GM19351 (cell line): ENCODE data around the gene PDE4B.
"Not testable (repeated sequence)": the region's sequence is repeated elsewhere in the genome, so short reads cannot be mapped to it uniquely, and the experiment has no call there.

ENCODE experiments used
- ATAC-seq: cut with Tn5 transposase; IDR thresholded peaks from one replicate; pipeline ENCODE4 v1.9.1; 2021; ENCODE audit warnings: mild to moderate bottlenecking, moderate library complexity; ENCODE audit not compliant: unreplicated experiment

The PDE4B gene

DNA sequence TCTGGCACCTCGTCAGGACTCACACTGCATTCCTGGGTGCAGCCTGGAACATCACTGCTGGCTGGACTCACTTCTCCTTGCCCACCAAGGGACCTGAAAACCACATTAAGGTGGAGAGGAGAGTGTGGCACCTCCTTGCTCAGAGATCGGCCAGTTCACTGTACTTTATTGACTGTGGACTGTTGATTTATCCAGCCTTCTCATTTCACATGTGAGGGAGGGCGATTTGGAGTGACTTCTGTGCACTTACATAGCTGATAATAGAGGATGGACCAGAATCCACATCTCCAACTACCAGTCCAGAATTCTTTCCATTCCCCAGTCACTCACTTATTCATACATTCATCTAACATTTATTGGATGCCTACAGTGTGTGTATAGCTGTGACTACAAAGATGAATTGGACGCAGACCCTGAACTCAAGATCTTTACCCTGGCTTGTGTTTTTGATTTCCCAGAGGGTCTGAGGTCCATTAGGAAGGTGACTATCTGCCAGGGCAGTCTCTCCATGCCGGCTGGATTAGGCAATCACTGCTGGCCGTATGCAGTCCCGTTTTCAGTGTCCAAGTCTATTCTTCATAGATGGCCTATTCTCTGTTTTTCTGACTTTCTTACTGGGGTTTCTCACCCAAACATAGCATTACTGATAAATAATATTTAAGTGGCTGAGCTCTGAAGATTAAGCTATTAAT, 507.7 kb downstream of the PDE4B start:
- no peak for ATAC-seq

DNA sequence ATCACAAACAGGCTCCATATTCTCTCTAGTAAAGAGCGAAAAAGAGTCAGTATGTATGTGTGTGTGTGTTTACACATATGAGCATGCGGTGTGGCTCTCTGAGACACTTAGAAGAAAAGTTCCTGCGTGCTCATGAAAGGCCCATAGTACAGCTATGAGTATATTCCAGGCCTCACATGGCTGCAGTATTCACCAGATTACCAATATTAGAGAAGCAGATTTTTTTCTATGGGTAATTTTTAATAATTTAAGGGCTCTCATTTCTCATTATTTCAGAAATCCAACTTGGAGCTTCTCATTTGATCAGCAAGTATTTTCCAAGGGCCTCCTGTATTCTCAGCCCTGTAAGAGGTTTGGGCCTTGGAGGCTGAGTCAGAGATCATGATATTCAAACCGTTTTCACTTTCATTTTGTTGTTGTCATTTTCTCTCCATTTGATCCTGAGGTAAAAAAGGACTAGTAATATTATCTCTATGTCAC, 508.3 kb downstream of the PDE4B start:
- ATAC-seq: peak; percentile 93

DNA sequence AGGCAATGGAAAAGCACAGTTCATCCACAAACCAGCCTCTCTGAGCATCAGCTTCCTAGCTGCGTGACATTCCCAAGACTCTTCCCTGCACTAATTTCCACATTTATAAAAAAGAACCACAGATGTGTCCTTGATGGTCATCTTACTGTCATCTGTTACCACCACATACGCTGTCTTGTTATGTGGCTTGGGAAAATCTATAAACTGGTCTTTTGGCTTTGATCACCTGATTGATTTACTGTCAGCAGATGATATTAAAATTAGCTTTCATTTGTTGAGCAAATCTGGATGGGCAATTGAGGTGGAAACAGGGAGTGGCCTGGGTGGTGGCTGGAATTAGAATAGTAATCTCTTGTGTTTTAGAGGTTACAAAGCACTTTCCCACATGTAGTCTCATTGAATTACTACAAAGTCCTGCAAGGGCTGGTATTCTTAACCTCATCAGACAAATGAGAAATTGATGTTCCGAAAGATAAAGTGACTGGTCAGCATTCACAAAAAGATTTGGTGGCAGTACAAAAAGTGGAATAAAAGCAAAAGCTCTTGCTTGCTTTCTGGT, 509.6 kb downstream of the PDE4B start:
- no peak for ATAC-seq

DNA sequence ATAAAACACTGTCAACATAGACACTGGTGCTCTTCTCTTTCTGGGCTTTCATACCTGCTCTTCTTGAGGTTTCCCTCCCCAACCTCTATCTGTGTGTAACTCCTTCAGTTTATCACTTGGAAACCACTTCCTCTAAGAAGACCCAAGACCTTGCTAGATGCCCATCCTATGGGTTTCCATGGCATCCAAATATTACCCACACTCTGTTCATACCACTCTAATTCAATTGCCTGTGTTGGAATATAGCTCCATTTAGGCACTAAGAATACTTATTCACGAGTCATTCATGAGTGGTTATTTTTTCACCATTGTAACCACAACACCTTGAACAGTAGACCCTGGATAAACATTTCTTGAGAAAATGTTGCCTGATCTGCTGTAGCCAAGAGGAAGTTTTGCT, 510.1 kb downstream of the PDE4B start:
- no peak for ATAC-seq

DNA sequence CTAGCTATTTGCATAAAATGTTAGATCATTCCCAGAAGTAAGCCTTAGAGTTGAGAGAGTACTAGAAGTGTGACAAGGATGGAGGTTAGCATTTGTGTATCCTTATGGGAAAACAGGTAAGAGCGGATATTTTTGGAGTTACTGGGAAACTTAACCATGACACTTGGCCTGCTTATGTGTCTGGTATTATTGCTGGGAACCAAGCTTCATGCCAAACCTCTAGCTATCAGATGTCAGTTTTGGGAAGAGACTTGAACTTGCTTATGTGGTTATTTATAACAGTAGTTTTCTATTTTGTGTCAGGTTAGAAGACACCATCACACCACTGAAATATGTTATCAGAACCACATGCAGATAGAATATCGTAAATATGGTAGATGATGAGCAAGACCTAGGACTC, 511.0 kb downstream of the PDE4B start:
- ATAC-seq: no peak

DNA sequence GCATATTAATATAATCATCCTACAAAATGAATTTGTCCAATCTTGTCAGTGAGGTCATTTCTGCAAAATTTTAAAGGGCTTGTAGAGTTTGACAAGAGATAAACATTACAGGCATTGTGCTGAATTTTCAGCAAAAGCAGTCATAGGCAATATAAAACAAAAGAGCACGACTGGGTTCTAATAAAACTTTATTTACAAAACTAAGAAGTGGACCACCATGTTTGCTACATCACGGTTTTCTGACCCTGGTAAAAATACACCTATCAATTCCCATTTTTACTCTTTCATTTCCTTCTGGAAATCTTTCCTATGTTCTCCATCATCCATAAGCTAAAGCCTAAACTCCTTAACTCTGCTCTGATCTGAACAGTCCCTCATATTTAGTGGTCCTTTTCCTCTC, 511.4 kb downstream of the PDE4B start:
- ATAC-seq: no peak

DNA sequence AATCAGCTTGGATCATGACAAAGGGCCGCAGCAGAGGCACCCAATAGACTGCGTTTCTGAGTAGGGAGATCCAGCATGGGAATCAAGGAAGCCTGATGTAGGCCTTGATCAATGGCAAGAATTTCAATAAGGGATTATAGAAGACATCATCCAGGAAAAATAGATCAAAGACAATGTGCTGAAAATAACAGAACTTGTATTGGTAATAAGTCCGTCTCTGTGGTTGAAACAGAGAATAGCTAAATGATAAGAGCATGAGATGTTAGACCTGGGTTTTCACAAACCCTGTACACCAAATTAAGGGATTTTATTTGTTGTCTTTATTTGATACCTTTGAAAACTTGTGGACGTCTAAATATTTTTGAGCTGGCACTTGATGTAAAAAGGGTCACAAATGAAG, 513.2 kb downstream of the PDE4B start:
- peak; percentile 62 for ATAC-seq

DNA sequence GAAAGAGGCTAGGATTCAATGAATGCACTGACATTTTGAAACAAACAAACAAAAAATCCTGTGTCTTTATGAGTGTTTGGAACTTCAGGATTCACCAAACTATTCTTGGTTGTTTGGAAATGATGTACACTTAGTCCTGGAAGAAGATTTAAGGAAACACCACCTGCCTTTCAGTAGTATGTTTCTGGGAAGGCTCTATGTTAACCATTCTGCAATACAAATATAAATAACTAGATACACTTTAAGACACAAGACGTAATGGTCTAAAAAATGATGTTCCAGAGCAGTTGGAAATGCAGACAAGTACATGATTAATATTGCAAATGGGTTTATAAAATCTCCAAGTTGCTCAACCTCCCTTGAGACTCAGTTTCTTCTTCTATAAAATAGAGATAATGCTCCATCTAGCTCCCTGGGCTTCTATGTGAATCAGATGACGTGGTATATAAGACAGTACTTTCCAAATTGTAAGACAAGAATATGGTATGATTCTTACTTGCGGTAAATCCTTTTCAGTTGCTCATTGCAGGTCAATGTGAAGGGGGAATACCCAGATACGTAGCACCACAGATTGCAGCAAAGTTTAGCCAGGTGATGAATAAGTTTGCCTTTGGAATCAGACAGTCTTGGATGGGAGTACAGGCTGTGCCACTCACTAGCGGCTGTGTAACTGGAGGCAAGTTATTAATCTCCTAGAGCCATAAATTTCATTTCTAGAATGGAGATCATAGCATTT, 516.5 kb downstream of the PDE4B start:
- no peak for ATAC-seq

DNA sequence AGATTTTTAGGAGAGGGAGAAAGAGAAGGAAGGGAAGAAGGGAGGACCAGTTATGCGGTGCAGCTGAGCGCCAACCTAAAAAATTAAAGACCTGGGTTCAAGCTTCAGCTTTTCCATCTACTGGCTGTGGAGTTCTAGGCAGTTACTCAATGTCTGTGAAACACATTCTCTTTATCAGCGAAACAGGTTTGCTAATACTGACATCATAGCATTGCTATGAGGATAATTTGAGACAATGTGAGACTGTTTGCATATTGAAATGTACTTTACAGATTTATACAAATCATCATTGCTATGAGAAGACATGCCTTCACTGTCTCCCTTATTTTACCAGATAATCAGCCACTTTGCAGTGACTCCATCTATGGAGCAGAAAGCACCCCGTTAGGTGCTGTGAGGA, 518.4 kb downstream of the PDE4B start:
- ATAC-seq: no peak

DNA sequence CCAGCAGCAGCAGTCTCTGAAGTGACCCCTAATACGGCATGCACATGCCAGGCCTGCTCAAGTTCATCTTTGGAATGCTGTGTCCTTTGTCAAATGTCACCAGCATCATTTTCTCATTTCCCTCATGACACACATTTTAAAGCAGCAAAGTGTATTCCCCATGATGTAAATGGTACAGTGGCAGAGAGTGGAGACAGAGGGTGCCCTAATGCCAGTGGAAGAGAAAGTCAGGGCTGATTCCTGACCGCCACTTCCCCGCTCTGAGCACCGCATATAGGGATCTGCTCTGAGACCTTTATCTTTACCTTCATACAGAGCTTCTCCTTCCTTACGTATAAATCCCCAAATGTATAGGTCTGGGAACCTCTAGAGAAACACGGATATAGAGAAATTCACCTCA, 518.9 kb downstream of the PDE4B start:
- no peak for ATAC-seq

DNA sequence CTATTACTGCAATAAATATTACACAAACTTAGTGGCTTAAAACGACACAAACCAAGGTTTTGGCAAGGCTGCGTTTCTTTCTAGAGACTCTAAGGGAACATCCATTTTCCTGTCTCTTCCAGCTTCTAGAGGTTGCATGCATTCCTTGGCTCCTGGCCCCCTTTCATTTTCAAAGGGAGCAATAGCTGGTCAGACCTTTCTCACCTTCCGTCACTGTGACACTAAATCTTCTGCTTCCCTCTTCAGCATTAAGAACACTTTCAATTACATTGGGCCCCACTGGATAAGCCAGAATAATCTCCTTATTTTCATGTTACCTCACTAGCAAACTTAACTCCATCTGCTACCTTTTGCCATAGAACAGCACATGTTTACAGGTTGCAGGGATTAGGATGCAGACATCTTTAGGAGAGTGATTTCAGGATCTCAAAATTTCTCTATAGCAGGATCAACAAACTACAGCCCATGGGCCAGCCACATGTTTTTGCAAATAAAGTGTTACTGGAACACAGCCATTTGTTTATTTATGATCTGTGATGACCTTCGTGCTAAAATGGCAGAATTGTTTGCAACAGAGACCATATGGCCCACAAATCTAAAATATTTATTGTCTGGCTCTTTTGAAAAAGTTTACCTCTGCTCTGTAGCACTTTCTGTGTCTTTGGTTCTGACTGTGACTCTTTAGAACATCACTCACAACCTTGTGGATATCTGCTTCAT, 519.7 kb downstream of the PDE4B start:
- ATAC-seq: no peak

DNA sequence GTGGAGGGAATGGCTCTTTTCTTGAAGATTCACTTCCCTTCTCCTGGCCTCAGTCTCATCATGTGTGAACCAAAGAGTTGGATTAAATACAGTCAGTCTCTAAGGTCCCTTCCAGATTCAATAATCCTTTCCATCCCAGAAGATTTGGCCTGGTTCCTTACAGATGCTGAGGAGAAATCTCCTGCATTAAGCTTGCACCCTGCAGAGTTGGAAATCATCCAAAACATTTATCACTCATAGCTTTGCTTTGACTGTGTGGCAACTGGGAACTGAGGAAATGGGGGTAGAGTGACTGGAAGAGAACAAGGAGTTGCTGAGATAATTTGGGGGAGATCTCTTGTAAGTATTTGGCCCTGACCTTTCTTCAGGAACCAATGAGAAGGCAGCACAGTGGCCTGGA, 520.7 kb downstream of the PDE4B start:
- no peak for ATAC-seq

DNA sequence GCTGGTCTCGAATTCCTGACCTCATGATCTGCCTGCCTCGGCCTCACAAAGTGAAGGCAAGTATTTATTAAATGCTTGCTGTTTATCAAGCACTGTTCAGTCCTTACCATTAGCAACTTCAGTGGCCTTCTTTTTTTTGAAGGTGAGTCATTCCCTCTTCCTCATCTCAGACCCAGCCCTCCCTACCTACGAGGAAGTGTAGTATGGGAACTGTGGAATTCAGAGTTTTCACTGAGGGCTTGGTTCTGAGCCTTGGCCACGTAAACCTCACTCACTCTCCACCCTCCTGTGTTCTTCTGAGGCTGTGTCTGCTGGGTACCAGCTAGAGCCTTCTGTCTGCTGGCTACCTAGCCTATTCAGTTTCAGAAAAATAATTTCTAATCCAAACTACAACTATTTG, 523.0 kb downstream of the PDE4B start:
- ATAC-seq: no peak

DNA sequence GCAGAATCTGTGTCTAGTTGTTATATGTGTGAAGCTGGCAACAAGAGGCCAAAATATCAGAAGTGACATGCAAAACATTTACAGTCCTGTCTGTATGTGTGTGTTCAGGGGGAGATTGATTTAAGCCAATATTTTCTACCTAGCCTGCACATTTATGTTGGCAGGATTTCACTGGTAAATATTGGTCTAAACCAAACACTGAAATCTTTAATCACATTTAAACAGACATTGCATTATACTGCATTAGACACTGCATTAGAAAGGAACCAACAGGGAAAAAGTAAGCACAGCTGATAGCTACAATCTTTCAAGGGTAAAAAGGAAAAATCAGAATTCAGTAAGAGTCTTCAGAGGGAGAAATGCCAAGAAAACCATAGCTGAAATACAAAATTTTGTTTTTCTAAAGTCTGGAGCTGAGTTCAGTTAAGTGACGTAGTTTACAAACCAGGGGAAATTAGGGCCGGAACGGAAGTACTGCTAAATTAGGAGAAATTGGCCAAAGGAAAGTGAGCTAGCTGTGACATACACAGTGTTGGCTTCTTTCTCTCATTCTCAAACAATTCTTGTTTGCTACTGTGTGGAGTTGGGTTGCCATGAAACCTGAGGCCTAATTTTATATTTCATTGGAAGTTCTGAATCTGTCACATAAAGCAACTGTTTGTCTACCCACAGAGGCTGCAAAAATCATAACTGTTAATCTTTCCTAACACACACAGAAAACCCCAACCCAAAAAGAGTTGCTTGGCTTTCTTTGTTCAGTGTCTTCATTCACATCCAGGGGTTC, 524.0 kb downstream of the PDE4B start:
- no peak for ATAC-seq

DNA sequence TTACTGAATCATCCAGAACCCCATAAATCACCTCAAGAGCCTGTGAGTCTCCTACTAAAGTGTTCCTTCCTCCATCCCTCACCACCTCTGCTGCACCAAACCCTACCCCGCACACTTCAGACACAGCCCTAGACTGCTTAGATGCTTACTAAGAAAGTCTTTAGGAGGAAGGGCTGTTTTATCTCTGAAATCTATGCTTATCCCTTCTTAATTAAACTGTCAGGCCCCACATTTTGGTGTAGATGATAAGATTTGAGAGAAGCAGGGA, 524.5 kb downstream of the PDE4B start:
- no peak for ATAC-seq

DNA sequence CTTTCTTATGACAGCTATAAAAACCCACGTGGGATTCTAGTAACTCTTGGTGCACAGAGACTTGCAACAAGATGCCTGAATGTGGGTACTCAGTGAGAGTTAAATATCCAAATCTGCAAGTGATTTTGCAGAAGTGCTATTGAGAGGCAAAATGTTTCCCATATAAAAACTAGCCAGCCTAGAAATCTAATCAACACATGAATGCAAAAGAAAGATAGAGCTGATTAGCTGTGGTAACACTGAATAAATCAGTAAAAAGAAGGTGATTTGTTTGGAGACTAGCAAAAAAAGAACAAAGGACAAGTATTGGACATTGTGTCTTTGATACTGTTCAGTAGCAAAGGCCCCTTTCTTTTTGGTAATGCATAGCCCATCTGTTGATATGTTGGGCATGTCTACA, 527.5 kb downstream of the PDE4B start:
- ATAC-seq: no peak

DNA sequence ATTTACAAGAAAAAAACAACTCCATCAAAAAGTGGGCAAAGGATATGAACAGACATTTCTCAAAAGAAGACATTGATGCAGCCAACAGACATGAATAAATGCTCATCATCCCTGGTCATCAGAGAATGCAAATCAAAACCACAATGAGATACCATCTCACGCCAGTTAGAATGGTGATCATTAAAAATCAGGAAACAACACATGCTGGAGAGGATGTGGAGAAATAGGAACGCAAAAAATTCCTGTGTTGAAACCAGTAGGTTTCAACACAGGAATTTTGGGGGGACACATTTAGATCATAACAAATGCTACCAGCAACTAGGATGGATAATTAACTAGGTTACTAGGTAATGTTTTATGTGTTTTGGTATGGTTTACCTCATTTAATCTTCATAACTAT, 529.8 kb downstream of the PDE4B start:
- not testable (repeated sequence) for ATAC-seq

DNA sequence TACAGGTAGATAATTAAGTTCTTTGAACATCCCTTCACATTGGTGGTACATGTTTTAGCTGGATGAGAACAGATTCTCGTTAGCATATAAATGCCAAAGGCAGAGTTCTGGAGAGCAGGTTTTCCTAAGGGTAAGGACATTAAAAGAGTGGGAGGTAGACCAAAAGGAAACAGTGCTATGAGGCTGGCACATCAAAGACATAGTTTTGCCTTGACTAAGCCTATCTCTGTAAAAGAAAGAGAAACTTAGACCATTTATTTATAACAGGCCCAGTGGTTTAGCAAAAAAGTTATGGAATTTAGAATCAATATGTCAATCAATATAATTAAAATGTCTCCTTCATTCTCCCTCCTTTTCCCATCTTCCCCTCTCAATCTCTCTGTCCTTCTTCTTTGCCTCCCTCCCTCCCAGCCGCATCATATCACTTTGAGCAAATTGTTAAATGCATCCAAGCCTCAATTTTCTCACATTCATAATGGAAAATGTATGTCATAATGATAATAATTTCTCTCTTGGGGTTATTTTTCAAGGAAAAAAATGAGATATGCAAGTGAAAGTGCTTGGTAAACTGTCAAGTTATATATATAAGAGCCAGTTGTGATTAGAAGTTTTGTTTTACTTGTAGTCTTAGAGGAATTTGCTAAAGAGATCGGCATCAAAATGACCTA, 531.4 kb downstream of the PDE4B start:
- no peak for ATAC-seq

DNA sequence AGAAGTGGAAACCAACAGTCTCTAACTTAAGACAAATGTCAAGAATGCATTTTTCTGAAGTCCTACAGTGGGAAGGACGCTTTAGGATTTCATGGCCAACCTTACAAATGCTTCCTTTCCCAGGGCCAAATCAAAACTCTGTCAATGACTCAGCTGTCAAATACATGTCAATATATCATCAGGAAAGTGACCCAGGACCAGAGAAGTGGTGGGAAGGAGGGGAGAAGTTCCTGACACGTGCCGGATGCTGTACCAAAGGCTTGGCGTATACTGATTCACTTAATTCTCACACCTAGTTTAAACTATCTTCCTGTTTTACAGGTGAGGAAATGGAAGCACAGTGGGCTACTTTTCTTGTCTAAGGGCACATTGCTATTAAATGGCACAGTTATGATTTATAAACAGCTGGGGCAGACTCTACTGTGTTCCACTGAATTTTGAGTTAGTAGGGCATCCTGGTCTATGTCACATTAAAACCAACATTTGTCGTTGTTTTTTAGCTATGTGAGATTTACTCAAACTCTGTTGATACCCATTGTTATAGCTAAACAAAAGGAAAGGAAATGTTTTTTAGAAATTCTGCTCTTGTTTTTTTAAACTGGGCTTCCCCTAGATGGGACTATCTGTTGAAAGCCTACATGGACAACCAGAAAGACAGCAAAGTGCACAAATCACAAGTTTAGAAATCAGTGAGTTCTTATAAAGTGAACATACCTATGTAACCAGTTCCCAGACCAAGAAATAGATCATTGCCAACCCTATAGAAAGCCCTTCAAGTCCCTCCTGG, 533.1 kb downstream of the PDE4B start:
- ATAC-seq: no peak

DNA sequence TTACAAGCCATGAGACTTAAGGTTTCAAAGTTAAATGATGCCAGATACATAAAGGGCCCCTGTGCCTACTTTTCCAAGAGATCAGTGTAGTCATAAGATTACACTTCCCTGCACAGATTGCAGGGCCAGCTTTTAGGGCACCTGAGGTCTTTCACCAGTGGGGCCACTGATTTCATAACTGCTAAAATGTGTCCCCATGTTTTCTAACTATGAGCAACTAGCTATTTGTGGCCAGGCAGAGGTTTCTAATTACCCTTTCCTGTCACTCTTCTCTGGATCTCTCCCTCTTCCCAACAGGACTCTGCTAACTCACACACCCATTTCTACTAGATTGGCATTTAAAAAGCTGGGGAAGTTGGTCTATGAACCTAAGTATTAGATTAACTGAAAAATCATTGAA, 534.2 kb downstream of the PDE4B start:
- ATAC-seq: no peak
